Muscle of back (tissue), 11 donors: Measurements from ENCODE around the gene DLGAP1. TPM values are rescaled to one million over a fixed set of nuclear protein-coding genes. Genes with fewer than 3 reads are reported as not detected.

Experiments
- DNase-seq, 3 donors: peaks; one replicate each; pipeline versions ENCODE4 v3.0.0 to v3.0.0-alpha.2; 2013
- polyA plus RNA-seq, 10 donors: library from polyadenylated mRNA; unstranded; fragments of 120-200 nt; gene quantifications; one replicate each; pipeline ENCODE4 v1.2.1, GENCODE V29; 2013; ENCODE audit not compliant: insufficient read length in 10 of 10

Gene DLGAP1
- polyA plus RNA-seq, 10 donors: 1.3 to 3.5 (median 2.1) TPM

GRCh38 chr18:3823073-3823472 lies 632.0 kb downstream of the DLGAP1 start:
- no peak for DNase-seq

- no peak for DNase-seq
These were observed 633.6 kb downstream of the DLGAP1 start for GRCh38 chr18:3821524-3821923.

GRCh38 chr18:3819961-3820360 lies 635.1 kb downstream of the DLGAP1 start:
- DNase-seq: no peak

- DNase-seq: peak in 1 of 3 donors; percentile 88
These were observed 638.3 kb downstream of the DLGAP1 start for GRCh38 chr18:3816610-3817363.

GRCh38 chr18:3815991-3816390 lies 639.1 kb downstream of the DLGAP1 start:
- no peak for DNase-seq

- DNase-seq: peak in 1 of 3 donors; percentile 18
These were observed 640.3 kb downstream of the DLGAP1 start for GRCh38 chr18:3814816-3815215.

- DNase-seq: no peak
These were observed 644.8 kb downstream of the DLGAP1 start for GRCh38 chr18:3810296-3810695.

GRCh38 chr18:3808985-3809780 lies 645.9 kb downstream of the DLGAP1 start:
- no peak for DNase-seq

- no peak for DNase-seq
These were observed 648.5 kb downstream of the DLGAP1 start for GRCh38 chr18:3806656-3807055.

GRCh38 chr18:3804336-3804735 lies 650.8 kb downstream of the DLGAP1 start:
- no peak for DNase-seq

- DNase-seq: no peak
These were observed 651.8 kb downstream of the DLGAP1 start for GRCh38 chr18:3803350-3803749.

- DNase-seq: no peak
These were observed 655.6 kb downstream of the DLGAP1 start for GRCh38 chr18:3799515-3799914.

GRCh38 chr18:3798032-3798431 lies 657.1 kb downstream of the DLGAP1 start:
- DNase-seq: no peak

GRCh38 chr18:3796434-3796833 lies 658.7 kb downstream of the DLGAP1 start:
- DNase-seq: no peak

GRCh38 chr18:3794537-3795348 lies 660.4 kb downstream of the DLGAP1 start:
- peak; percentile 30 to 93 (median 55) for DNase-seq

GRCh38 chr18:3793545-3793944 lies 661.6 kb downstream of the DLGAP1 start:
- DNase-seq: no peak

GRCh38 chr18:3793111-3793510 lies 662.0 kb downstream of the DLGAP1 start:
- DNase-seq: no peak

GRCh38 chr18:3792711-3793110 lies 662.4 kb downstream of the DLGAP1 start:
- DNase-seq: no peak

GRCh38 chr18:3791238-3791637 lies 663.9 kb downstream of the DLGAP1 start:
- DNase-seq: no peak

- DNase-seq: no peak
These were observed 664.4 kb downstream of the DLGAP1 start for GRCh38 chr18:3790703-3791102.

GRCh38 chr18:3789525-3789924 lies 665.6 kb downstream of the DLGAP1 start:
- DNase-seq: no peak

- DNase-seq: no peak
These were observed 670.2 kb downstream of the DLGAP1 start for GRCh38 chr18:3784949-3785348.
